Breast epithelium (tissue), 4 donors: ENCODE results near the gene BMI1. TPM values are rescaled to one million over a fixed set of nuclear protein-coding genes. Genes with fewer than 3 reads are reported as not detected.

Experiments used
- DNase-seq, 2 donors: peaks; one replicate each; pipeline ENCODE4 v3.0.0-alpha.2; 2019; ENCODE audit warnings: low spot score in 2 of 2
- H3K27ac ChIP-seq, 2 donors: fragments of 200-600 bp; sonication (generic) in 1 of 2; one replicate each; pipeline ENCODE4 v1.5.1; 2016 to 2019; ENCODE audit warnings: mild to moderate bottlenecking in 1 of 2
- H3K27me3 ChIP-seq, 2 donors: fragments of 200-600 bp; sonication (generic) in 1 of 2; one replicate each; pipeline versions ENCODE4 v1.5.1 to v1.6.0; 2017 to 2019; ENCODE audit warnings: control low read depth in 1 of 2, mild to moderate bottlenecking in 1 of 2
- H3K36me3 ChIP-seq: fragments of 200-600 bp; one replicate; pipeline ENCODE4 v1.5.1; 2019
- H3K4me1 ChIP-seq, 2 donors: fragments of 200-600 bp; sonication (generic); one replicate each; pipeline ENCODE4 v1.5.1; 2016 to 2019; ENCODE audit warnings: control low read depth in 1 of 2
- H3K4me3 ChIP-seq, 3 donors: fragments of 200-600 bp; sonication (generic); 1 replicate in 2 of 3; 2 replicates in 1 of 3; pipeline ENCODE4 v1.5.1; 2016 to 2019; ENCODE audit warnings: mild to moderate bottlenecking in 3 of 3, moderate library complexity in 2 of 3
- H3K9me3 ChIP-seq, 2 donors: fragments of 200-600 bp; sonication (generic) in 1 of 2; one replicate each; pipeline ENCODE4 v1.5.1; 2016 to 2019; ENCODE audit warnings: control low read depth in 1 of 2
- POLR2A ChIP-seq: fragments of 450-650 bp; IDR thresholded peaks from one replicate; pipeline ENCODE4 v1.6.1; 2016; ENCODE audit warnings: antibody characterized with exemption, mild to moderate bottlenecking, moderate library complexity
- POLR2AphosphoS5 ChIP-seq, 3 donors: sonication (generic); formaldehyde crosslinking; IDR thresholded peaks; one replicate each; pipeline ENCODE4 v1.6.1; 2017; ENCODE audit warnings: antibody characterized with exemption in 3 of 3
- intact Hi-C: fragments of 100-400 bp; cut with DNase I; formaldehyde crosslinking; loops from one replicate; pipeline ENCODE4 v1.15.1; 2023; ENCODE audit warnings: low total_unique reads
- total RNA-seq, 3 donors: library from RNA; depleted of rRNA; stranded (reverse); fragments of >200 nt; gene quantifications; one replicate each; pipeline ENCODE4 v1.1.0, GENCODE V29; 2016
- TF ChIP-seq, protein P1 (sequence below), 3 donors: fragments of 450-650 bp; IDR thresholded peaks; one replicate each; pipeline ENCODE4 v1.5.1; 2016 to 2017; ENCODE audit warnings: antibody characterized with exemption in 3 of 3, mild to moderate bottlenecking in 3 of 3, moderate library complexity in 3 of 3

Gene BMI1
- total RNA-seq, 3 donors from 2014 or later, result 48.5 to 92.3 (median 68.5) TPM

GRCh38 chr10:22293747-22294404, 27.0 kb upstream of the BMI1 start:
- Histone ChIP-seq H3K4me3 (no peak overlapping the region), H3K9me3 (no peaks in the 10 kb centered on the region), H3K27me3 (no peaks in the 10 kb centered on the region), H3K27ac (no peak overlapping the region), H3K36me3 (no peaks in the 10 kb centered on the region), H3K4me1 (no peaks in the 10 kb centered on the region)
- intact Hi-C loops, result no loop called here
- DNase-seq, result no peak
- no peak for TF ChIP-seq POLR2A
- no peak for TF ChIP-seq POLR2AphosphoS5 (IDR thresholded peaks at IDR 0.05)
- TF ChIP-seq, protein P1, sequence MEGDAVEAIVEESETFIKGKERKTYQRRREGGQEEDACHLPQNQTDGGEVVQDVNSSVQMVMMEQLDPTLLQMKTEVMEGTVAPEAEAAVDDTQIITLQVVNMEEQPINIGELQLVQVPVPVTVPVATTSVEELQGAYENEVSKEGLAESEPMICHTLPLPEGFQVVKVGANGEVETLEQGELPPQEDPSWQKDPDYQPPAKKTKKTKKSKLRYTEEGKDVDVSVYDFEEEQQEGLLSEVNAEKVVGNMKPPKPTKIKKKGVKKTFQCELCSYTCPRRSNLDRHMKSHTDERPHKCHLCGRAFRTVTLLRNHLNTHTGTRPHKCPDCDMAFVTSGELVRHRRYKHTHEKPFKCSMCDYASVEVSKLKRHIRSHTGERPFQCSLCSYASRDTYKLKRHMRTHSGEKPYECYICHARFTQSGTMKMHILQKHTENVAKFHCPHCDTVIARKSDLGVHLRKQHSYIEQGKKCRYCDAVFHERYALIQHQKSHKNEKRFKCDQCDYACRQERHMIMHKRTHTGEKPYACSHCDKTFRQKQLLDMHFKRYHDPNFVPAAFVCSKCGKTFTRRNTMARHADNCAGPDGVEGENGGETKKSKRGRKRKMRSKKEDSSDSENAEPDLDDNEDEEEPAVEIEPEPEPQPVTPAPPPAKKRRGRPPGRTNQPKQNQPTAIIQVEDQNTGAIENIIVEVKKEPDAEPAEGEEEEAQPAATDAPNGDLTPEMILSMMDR (IDR thresholded peaks at IDR 0.05), result no peak

GRCh38 chr10:22294694-22295093, 26.2 kb upstream of the BMI1 start:
- intact Hi-C loops, result no loop called here
- Histone ChIP-seq H3K4me3 (no peak overlapping the region), H3K27me3 (no peaks in the 10 kb centered on the region), H3K9me3 (no peaks in the 10 kb centered on the region), H3K27ac (no peak overlapping the region), H3K36me3 (no peaks in the 10 kb centered on the region), H3K4me1 (no peaks in the 10 kb centered on the region)
- no peak for DNase-seq
- TF ChIP-seq POLR2AphosphoS5 (IDR thresholded peaks at IDR 0.05) (no peak), POLR2A (no peak)
- TF ChIP-seq, protein P1 (IDR thresholded peaks at IDR 0.05), result no peak

DNA sequence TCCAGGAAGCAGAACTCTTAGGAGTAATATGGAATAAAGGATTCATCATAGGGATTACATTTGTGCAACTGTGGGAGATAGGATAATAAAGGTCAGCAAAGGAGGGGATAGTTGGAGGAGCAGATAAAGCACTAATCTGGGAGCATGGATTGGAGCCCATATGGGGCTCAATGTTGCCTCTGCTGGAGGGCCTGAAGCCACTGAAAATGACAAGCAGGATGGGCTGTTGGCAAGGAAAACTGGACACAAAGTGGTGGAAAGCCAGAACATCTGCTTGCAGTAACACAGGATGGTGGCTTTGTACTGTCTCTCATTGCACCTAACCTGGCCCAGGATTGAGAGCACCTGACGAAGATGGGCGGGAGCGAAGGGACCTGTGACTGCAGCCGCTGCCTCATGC, 19.7 kb upstream of the BMI1 start:
- no peaks in the 10 kb centered on the region for H3K36me3 ChIP-seq
- no peak overlapping the region for H3K4me3 ChIP-seq
- H3K4me1 ChIP-seq, result no peaks in the 10 kb centered on the region
- TF ChIP-seq POLR2A (no peak), POLR2AphosphoS5 (IDR thresholded peaks at IDR 0.05) (no peak)
- TF ChIP-seq, protein P1 (IDR thresholded peaks at IDR 0.05), result no peak
- DNase-seq, result no peak
- H3K27ac ChIP-seq, result no peak overlapping the region
- no peaks in the 10 kb centered on the region for H3K27me3 ChIP-seq
- intact Hi-C loops, result no loop called here
- no peaks in the 10 kb centered on the region for H3K9me3 ChIP-seq

DNA sequence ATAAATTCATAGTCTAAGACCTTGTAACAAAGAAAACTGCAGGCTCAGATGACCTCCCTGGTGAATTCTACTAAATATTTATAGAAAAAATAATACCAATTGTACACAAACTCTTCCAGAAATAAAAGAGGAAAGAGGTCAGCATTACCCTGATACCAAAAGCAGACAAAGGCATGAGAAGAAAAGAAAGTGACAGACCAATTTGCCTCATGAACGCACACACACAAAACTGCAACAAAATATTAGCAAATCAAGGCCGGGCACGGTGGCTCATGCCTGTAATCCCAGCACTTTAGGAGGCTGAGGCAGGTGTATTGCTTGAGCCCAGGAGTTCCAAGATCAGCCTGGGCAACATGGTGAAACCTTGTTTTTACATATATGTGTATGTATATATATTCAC, 17.4 kb upstream of the BMI1 start:
- Histone ChIP-seq H3K27ac (no peak overlapping the region), H3K9me3 (no peaks in the 10 kb centered on the region), H3K36me3 (no peaks in the 10 kb centered on the region), H3K27me3 (no peaks in the 10 kb centered on the region), H3K4me1 (no peaks in the 10 kb centered on the region), H3K4me3 (no peak overlapping the region)
- no peak for DNase-seq
- intact Hi-C loops, result no loop called here
- TF ChIP-seq POLR2A, result no peak
- TF ChIP-seq, protein P1 (IDR thresholded peaks at IDR 0.05), result no peak
- no peak for TF ChIP-seq POLR2AphosphoS5 (IDR thresholded peaks at IDR 0.05)

- Histone ChIP-seq H3K4me1 (no peaks in the 10 kb centered on the region), H3K4me3 (no peak overlapping the region), H3K9me3 (no peaks in the 10 kb centered on the region), H3K36me3 (no peaks in the 10 kb centered on the region), H3K27ac (no peak overlapping the region), H3K27me3 (no peaks in the 10 kb centered on the region)
- no peak for DNase-seq
- intact Hi-C loops, result no loop called here
- TF ChIP-seq POLR2AphosphoS5 (IDR thresholded peaks at IDR 0.05) (no peak), POLR2A (no peak)
- TF ChIP-seq, protein P1 (IDR thresholded peaks at IDR 0.05), result no peak
These were observed 15.2 kb upstream of the BMI1 start for GRCh38 chr10:22305721-22306120.
